ENCODE results near the gene CD72.
A peak's percentile ranks its signal among the peaks of the same experiment; 100 is the strongest.
"Not testable (repeated sequence)": the region's sequence is repeated elsewhere in the genome, so short reads cannot be mapped to it uniquely, and the experiment has no call there.

CD72 gene

DNA sequence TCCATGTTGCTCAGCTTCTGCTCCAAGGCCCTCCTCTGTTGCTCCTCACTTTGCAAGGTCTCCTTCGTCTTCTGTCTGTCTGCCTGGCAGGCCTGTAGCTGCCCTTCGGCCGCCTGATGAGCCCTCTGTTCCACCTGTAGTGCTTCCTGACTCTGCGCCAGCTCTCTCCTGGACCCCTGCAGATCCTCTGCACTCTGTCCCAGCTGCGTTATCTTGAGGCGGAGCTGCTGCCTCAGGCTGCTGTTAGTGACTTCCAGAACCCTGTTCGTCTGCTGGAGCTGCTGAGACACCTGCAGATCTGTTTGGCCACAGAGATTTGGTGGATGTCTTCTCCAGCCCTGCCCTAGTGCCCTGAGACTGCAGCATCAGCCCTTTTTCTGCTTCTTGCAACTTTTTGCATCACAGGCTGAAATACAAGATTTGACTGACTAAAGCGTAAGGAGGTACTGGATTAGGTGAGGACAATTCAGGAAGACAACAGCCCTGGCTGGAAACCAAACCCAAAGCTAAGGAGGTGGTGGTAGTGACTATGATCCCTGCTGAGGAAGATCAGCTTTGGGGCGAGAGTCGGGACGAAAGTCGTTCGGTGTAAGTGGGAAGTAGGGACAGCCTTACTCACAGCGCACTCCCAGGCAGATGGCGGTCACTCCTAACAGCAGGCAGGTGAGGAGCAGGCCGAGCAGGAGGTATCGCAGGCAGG is 2.1 kb downstream of the CD72 start:
- Histone ChIP-seq H3K9ac (ENCODE audit: insufficient read length, low read depth) (no peak overlapping the region), H3K27me3 (ENCODE audit: insufficient read depth, insufficient read length) (peaks cover 52% of the 10 kb centered on the region), H3K9me3 (ENCODE audit: insufficient read depth, low read length) (no peaks in the 10 kb centered on the region), H3K4me3 (ENCODE audit: insufficient read length, low read depth) (no peak overlapping the region), H3K4me1 (ENCODE audit: insufficient read depth, insufficient read length) (peaks cover 5% of the 10 kb centered on the region), H3K36me3 (ENCODE audit: insufficient read depth, insufficient read length, low read length) (no peaks in the 10 kb centered on the region)
- no peak for DNase-seq (ENCODE audit: low read depth, low spot score)
- TF ChIP-seq SUZ12 (IDR thresholded peaks at IDR 0.05; ENCODE audit: extremely low read depth, insufficient read depth, insufficient read length) (no peak), YY1 (IDR thresholded peaks at IDR 0.05; ENCODE audit: insufficient read depth, insufficient read length) (no peak), ZNF274 (IDR thresholded peaks at IDR 0.05; ENCODE audit: low read depth, low read length) (no peak)

GRCh38 chr9:35612843-35613242 is 5.4 kb downstream of the CD72 start:
- no peaks in the 10 kb centered on the region for H3K9me3 ChIP-seq (ENCODE audit: insufficient read depth, low read length)
- peaks cover 23% of the 10 kb centered on the region for H3K36me3 ChIP-seq (ENCODE audit: insufficient read depth, insufficient read length, low read length)
- TF ChIP-seq SUZ12 (IDR thresholded peaks at IDR 0.05; ENCODE audit: extremely low read depth, insufficient read depth, insufficient read length) (no peak), YY1 (IDR thresholded peaks at IDR 0.05; ENCODE audit: insufficient read depth, insufficient read length) (no peak), ZNF274 (IDR thresholded peaks at IDR 0.05; ENCODE audit: low read depth, low read length) (no peak)
- H3K4me1 ChIP-seq (ENCODE audit: insufficient read depth, insufficient read length): peaks cover 5% of the 10 kb centered on the region
- H3K27me3 ChIP-seq (ENCODE audit: insufficient read depth, insufficient read length): peaks cover 33% of the 10 kb centered on the region
- H3K4me3 ChIP-seq (ENCODE audit: insufficient read length, low read depth): no peak overlapping the region
- DNase-seq (ENCODE audit: low read depth, low spot score): no peak
- H3K9ac ChIP-seq (ENCODE audit: insufficient read length, low read depth): no peak overlapping the region

DNA sequence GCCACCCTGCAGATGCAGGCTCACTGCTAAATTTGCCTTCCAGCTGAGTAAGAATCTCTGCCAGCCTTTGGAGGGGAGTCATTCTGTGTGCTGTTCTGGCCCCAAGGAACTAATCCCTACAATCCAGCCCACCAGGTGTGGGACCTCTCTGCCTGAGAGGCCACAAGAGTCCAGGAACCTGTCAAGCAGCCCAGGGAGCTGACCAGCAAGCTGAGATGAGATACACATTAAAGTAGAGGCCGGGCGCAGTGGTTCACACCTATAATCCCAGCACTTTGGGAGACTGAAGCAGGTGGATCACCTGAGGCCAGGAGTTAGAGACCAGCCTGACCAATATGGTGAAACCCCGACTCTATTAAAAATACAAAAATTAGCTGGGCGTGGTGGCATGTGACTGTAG is 6.1 kb downstream of the CD72 start:
- not testable (repeated sequence) for H3K9me3 ChIP-seq (ENCODE audit: insufficient read depth, low read length); DNase-seq (ENCODE audit: low read depth, low spot score)

GRCh38 chr9:35611230-35611797 is 6.9 kb downstream of the CD72 start:
- H3K36me3 ChIP-seq (ENCODE audit: insufficient read depth, insufficient read length, low read length): peaks cover 38% of the 10 kb centered on the region
- DNase-seq (ENCODE audit: low read depth, low spot score): no peak
- H3K9ac ChIP-seq (ENCODE audit: insufficient read length, low read depth): no peak overlapping the region
- H3K27me3 ChIP-seq (ENCODE audit: insufficient read depth, insufficient read length): peaks cover 18% of the 10 kb centered on the region
- no peak for TF ChIP-seq ZNF274 (IDR thresholded peaks at IDR 0.05; ENCODE audit: low read depth, low read length)
- TF ChIP-seq YY1 (IDR thresholded peaks at IDR 0.05; ENCODE audit: insufficient read depth, insufficient read length): no peak
- TF ChIP-seq SUZ12 (IDR thresholded peaks at IDR 0.05; ENCODE audit: extremely low read depth, insufficient read depth, insufficient read length): no peak
- H3K9me3 ChIP-seq (ENCODE audit: insufficient read depth, low read length): no peaks in the 10 kb centered on the region
- peaks cover 4% of the 10 kb centered on the region for H3K4me1 ChIP-seq (ENCODE audit: insufficient read depth, insufficient read length)
- no peak overlapping the region for H3K4me3 ChIP-seq (ENCODE audit: insufficient read length, low read depth)

More for the DNA sequence above, 6.1 kb downstream of the CD72 start:
- H3K4me1 ChIP-seq (ENCODE audit: insufficient read depth, insufficient read length); H3K4me3 ChIP-seq (ENCODE audit: insufficient read length, low read depth); H3K9ac ChIP-seq (ENCODE audit: insufficient read length, low read depth): not testable (repeated sequence)
- Histone ChIP-seq H3K36me3 (ENCODE audit: insufficient read depth, insufficient read length, low read length) (peaks cover 31% of the 10 kb centered on the region), H3K27me3 (ENCODE audit: insufficient read depth, insufficient read length) (peaks cover 26% of the 10 kb centered on the region)

DNA sequence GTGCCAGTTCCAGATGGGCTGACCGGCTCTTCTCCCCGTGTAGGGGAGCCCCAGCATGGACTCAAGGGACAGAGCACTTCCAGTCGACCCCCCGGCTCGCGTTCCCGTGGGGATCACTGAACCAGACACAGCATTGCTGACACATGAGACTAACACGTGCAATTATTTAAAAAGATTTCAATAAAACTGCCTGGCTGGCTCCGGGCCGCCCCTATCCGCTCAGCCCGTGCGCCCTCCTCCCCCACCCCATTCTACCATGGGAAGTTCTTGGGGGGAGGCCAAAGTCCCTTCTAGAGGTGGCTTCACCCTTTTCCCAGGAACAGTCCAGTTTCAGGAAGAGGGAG is 8.4 kb downstream of the CD72 start:
- DNase-seq (ENCODE audit: low read depth, low spot score): no peak
- no peaks in the 10 kb centered on the region for H3K9me3 ChIP-seq (ENCODE audit: insufficient read depth, low read length)
- no peak overlapping the region for H3K4me3 ChIP-seq (ENCODE audit: insufficient read length, low read depth)
- peaks cover 4% of the 10 kb centered on the region for H3K4me1 ChIP-seq (ENCODE audit: insufficient read depth, insufficient read length)
- TF ChIP-seq SUZ12 (IDR thresholded peaks at IDR 0.05; ENCODE audit: extremely low read depth, insufficient read depth, insufficient read length) (no peak), YY1 (IDR thresholded peaks at IDR 0.05; ENCODE audit: insufficient read depth, insufficient read length) (no peak), ZNF274 (IDR thresholded peaks at IDR 0.05; ENCODE audit: low read depth, low read length) (no peak)
- no peak overlapping the region for H3K9ac ChIP-seq (ENCODE audit: insufficient read length, low read depth)
- H3K27me3 ChIP-seq (ENCODE audit: insufficient read depth, insufficient read length): peaks cover 3% of the 10 kb centered on the region
- peaks cover 38% of the 10 kb centered on the region for H3K36me3 ChIP-seq (ENCODE audit: insufficient read depth, insufficient read length, low read length)

DNA sequence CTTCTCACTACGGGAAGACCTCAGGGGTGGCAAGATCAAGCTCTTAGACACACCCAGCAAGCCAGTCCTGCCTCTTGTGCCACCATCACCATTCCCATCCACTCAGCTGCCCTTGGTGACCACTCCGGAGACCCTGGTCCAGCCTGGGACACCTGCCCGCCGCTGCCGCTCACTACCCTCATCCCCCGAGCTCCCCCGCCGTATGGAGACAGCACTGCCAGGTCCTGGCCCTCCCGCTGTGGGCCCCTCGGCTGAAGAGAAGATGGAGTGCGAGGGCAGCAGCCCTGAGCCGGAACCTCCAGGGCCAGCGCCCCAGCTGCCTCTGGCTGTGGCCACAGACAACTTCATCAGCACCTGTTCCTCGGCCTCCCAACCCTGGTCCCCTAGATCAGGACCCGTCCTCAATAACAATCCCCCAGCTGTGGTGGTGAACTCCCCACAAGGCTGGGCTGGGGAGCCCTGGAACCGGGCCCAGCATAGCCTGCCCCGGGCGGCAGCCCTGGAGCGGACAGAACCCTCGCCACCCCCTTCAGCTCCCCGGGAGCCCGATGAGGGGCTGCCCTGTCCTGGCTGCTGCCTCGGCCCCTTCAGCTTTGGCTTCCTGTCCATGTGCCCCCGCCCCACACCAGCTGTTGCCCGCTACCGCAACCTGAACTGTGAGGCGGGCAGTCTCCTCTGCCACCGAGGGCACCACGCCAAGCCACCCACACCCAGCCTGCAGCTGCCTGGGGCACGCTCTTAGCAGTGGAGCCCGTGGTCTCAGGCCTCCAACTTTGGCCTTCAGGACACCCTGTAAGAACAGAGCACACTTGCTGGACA is 9.0 kb downstream of the CD72 start:
- H3K9me3 ChIP-seq (ENCODE audit: insufficient read depth, low read length): no peaks in the 10 kb centered on the region
- no peak for TF ChIP-seq SUZ12 (IDR thresholded peaks at IDR 0.05; ENCODE audit: extremely low read depth, insufficient read depth, insufficient read length)
- no peak for TF ChIP-seq ZNF274 (IDR thresholded peaks at IDR 0.05; ENCODE audit: low read depth, low read length)
- TF ChIP-seq YY1 (IDR thresholded peaks at IDR 0.05; ENCODE audit: insufficient read depth, insufficient read length): no peak
- peak overlapping the region; percentile 1 for H3K9ac ChIP-seq (ENCODE audit: insufficient read length, low read depth)
- peaks cover 38% of the 10 kb centered on the region for H3K36me3 ChIP-seq (ENCODE audit: insufficient read depth, insufficient read length, low read length)
- H3K27me3 ChIP-seq (ENCODE audit: insufficient read depth, insufficient read length): no peaks in the 10 kb centered on the region
- DNase-seq (ENCODE audit: low read depth, low spot score): no peak
- H3K4me1 ChIP-seq (ENCODE audit: insufficient read depth, insufficient read length): peaks cover 4% of the 10 kb centered on the region
- H3K4me3 ChIP-seq (ENCODE audit: insufficient read length, low read depth): no peak overlapping the region

DNA sequence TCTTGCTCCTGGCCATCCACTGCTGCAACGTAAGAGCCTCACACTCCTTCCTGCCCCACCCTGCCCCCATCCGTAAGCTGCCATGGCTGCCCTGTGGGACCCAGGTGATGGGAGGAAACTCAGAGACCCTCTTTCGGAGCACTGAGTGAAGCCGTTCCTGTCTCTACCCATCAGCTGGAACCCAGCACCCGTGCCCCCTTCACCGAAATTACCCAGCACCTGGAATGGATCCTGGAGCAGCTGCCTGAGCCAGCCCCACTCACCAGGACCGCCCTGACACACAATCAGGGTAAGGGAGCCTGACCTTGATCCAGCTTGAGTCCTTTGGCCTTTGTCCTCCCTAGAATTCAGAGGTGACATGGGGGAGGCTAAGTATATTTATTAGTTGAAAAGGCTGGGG is 10.0 kb downstream of the CD72 start:
- Histone ChIP-seq H3K4me3 (ENCODE audit: insufficient read length, low read depth) (no peak overlapping the region), H3K4me1 (ENCODE audit: insufficient read depth, insufficient read length) (peaks cover 4% of the 10 kb centered on the region), H3K36me3 (ENCODE audit: insufficient read depth, insufficient read length, low read length) (peaks cover 38% of the 10 kb centered on the region), H3K9ac (ENCODE audit: insufficient read length, low read depth) (no peak overlapping the region), H3K9me3 (ENCODE audit: insufficient read depth, low read length) (no peaks in the 10 kb centered on the region), H3K27me3 (ENCODE audit: insufficient read depth, insufficient read length) (no peaks in the 10 kb centered on the region)
- TF ChIP-seq YY1 (IDR thresholded peaks at IDR 0.05; ENCODE audit: insufficient read depth, insufficient read length) (no peak), ZNF274 (IDR thresholded peaks at IDR 0.05; ENCODE audit: low read depth, low read length) (no peak), SUZ12 (IDR thresholded peaks at IDR 0.05; ENCODE audit: extremely low read depth, insufficient read depth, insufficient read length) (no peak)
- no peak for DNase-seq (ENCODE audit: low read depth, low spot score)
